Measurements from ENCODE around the gene TGM3.

GRCh38 chr20:2363587-2363986, 67.8 kb downstream of the TGM3 start:
- TF ChIP-seq POLR2A (IDR thresholded peaks at IDR 0.05) (no peak), CTCF (IDR thresholded peaks at IDR 0.05) (no peak)
